ENCODE measurements around the gene CX3CR1.

- TF ChIP-seq CTCF (IDR thresholded peaks at IDR 0.05) (no peak), EZH2phosphoT487 (IDR thresholded peaks at IDR 0.05) (no peak)
These were observed 58.7 kb downstream of the CX3CR1 start for GRCh38 chr3:39221141-39221530.

All from neural progenitor cell (in vitro differentiated cells).